GM12878 (cell line): Measurements from ENCODE around the gene STOML3. TPM values are rescaled to one million over a fixed set of nuclear protein-coding genes. Genes with fewer than 3 reads are reported as not detected.

ENCODE experiments used
- ATAC-seq: fragments of 200-7000 bp; cut with Tn5 transposase; 3 replicates; pipeline ENCODE4 v1.9.1; 2020; ENCODE audit warnings: mild to moderate bottlenecking, moderate library complexity
- BruUV-seq: library from RNA; stranded (reverse); fragments of 400-500 nt; replicated peaks from 2 replicates; lab custom pipeline; 2021; lab: Mats Ljungman, UMichigan
- CTCF ChIA-PET: fragments of 300-600 bp; sonication (Branson Sonifier 250); formaldehyde crosslinking; extraction: SDS; loops from one replicate; lab custom pipeline; 2021; ENCODE audit warnings: inconsistent platforms; lab: Yijun Ruan, JAX
- POLR2A ChIA-PET: fragments of 350-600 bp; formaldehyde crosslinking; extraction: SDS; loops from one replicate; lab custom pipeline; 2021; ENCODE audit warnings: inconsistent platforms; lab: Charles Lee
- RAD21 ChIA-PET: fragments of 300-600 bp; sonication (Branson Sonifier 250); formaldehyde crosslinking; loops from one replicate; lab custom pipeline; 2023; ENCODE audit warnings: antibody characterized with exemption; ENCODE audit not compliant: unreplicated experiment; lab: Charles Lee
- SMC1A ChIA-PET: fragments of 300-600 bp; sonication (Branson Sonifier 250); formaldehyde crosslinking; loops from one replicate; lab custom pipeline; 2023; ENCODE audit not compliant: unreplicated experiment, uncharacterized antibody; lab: Charles Lee
- DNase-seq: peaks from one replicate; pipeline ENCODE4 v3.0.0-alpha.2; 2011; ENCODE audit warnings: low read depth, low spot score
- FAIRE-seq: peaks from 3 replicates; lab custom pipeline; 2011; peaks lifted over from hg19 to GRCh38; lab: Jason Lieb, UNC
- H2AFZ ChIP-seq: 2 replicates; pipeline ENCODE4 v1.6.0; 2011; ENCODE audit warnings: low read depth, low read length, control low read depth; ENCODE audit not compliant: control insufficient read depth
- H3K27ac ChIP-seq: 2 replicates; pipeline ENCODE4 v1.5.1; 2011; ENCODE audit warnings: control low read depth; ENCODE audit not compliant: control insufficient read depth, insufficient read depth
- H3K27me3 ChIP-seq, 2 experiments: replicated peaks in 1 of 2; 2 replicates each; pipeline versions ENCODE4 v1.6.0 to v1.6.1; 2011; ENCODE audit warnings: low read length in 1 of 2; ENCODE audit not compliant: control insufficient read depth in 2 of 2, insufficient read depth in 2 of 2
- H3K36me3 ChIP-seq, 2 experiments: 2 replicates each; pipeline ENCODE4 v1.5.1; 2011; ENCODE audit warnings: low read length in 1 of 2; ENCODE audit not compliant: control insufficient read depth in 2 of 2, insufficient read depth in 2 of 2
- H3K4me1 ChIP-seq: 2 replicates; pipeline ENCODE4 v1.6.1; 2011; ENCODE audit warnings: mild to moderate bottlenecking, low read length, moderate library complexity, mixed read lengths; ENCODE audit not compliant: control insufficient read depth, insufficient read depth
- H3K4me2 ChIP-seq: 2 replicates; pipeline ENCODE4 v1.6.0; 2011; ENCODE audit warnings: control low read depth; ENCODE audit not compliant: control insufficient read depth, insufficient read depth
- H3K4me3 ChIP-seq: fragments of 200-600 bp; sonication (generic); 2 replicates; pipeline ENCODE4 v1.5.1; 2016
- H3K79me2 ChIP-seq: 2 replicates; pipeline ENCODE4 v1.6.0; 2011; ENCODE audit warnings: low read length; ENCODE audit not compliant: control insufficient read depth, insufficient read depth
- H3K9ac ChIP-seq: 2 replicates; pipeline ENCODE4 v1.8.0; 2011; ENCODE audit warnings: low read length, control low read depth, mixed read lengths; ENCODE audit not compliant: control insufficient read depth, insufficient read depth
- H3K9me3 ChIP-seq: replicated peaks from 3 replicates; pipeline ENCODE4 v1.5.1; 2011; ENCODE audit warnings: mild to moderate bottlenecking, low read length; ENCODE audit not compliant: control insufficient read depth, insufficient read depth
- H4K20me1 ChIP-seq: 2 replicates; pipeline ENCODE4 v1.6.0; 2011; ENCODE audit not compliant: control insufficient read depth, insufficient read depth
- ATF7 ChIP-seq: fragments of 450-650 bp; IDR thresholded peaks from 2 replicates; pipeline ENCODE4 v1.6.1; 2016; ENCODE audit warnings: low read depth, mild to moderate bottlenecking
- BHLHE40 ChIP-seq, 2 experiments: fragments of 450-650 bp in 1 of 2; IDR thresholded peaks; 2 replicates each; pipeline ENCODE4 v1.6.1; 2011 to 2017; ENCODE audit warnings: low read depth in 2 of 2, borderline replicate concordance in 1 of 2, improper control_type of control experiment in 1 of 2, low read length in 1 of 2, mild to moderate bottlenecking in 1 of 2
- BMI1 ChIP-seq: fragments of 450-650 bp; IDR thresholded peaks from 2 replicates; pipeline ENCODE4 v1.6.1; 2016; ENCODE audit warnings: mild to moderate bottlenecking, moderate library complexity, borderline replicate concordance
- CREB1 ChIP-seq: IDR thresholded peaks from 2 replicates; pipeline ENCODE4 v1.6.1; 2012; ENCODE audit warnings: low read depth, mild to moderate bottlenecking, inconsistent platforms
- CTCF ChIP-seq, 3 experiments: IDR thresholded peaks in 2 of 3; conservative IDR thresholded peaks in 1 of 3; 2 replicates each; pipeline ENCODE4 v1.5.1; 2011; ENCODE audit warnings: low read depth in 3 of 3, low read length in 3 of 3, mild to moderate bottlenecking in 3 of 3, control low read depth in 2 of 3, moderate library complexity in 2 of 3, inconsistent platforms in 1 of 3, mixed read lengths in 1 of 3; ENCODE audit not compliant: control insufficient read depth in 2 of 3, insufficient read depth in 1 of 3; ENCODE audit errors: extremely low read depth in 1 of 3
- IRF3 ChIP-seq: fragments of 450-650 bp; IDR thresholded peaks from 2 replicates; pipeline ENCODE4 v1.6.1; 2014; ENCODE audit warnings: mild to moderate bottlenecking
- IRF5 ChIP-seq: fragments of 450-650 bp; IDR thresholded peaks from 2 replicates; pipeline ENCODE4 v1.6.1; 2017; ENCODE audit warnings: borderline replicate concordance
- NFIC ChIP-seq: IDR thresholded peaks from 2 replicates; pipeline ENCODE4 v1.6.1; 2012; ENCODE audit warnings: low read depth, mild to moderate bottlenecking, inconsistent platforms, low read length, moderate library complexity
- NFXL1 ChIP-seq: fragments of 450-650 bp; IDR thresholded peaks from 2 replicates; pipeline ENCODE4 v1.6.1; 2017; ENCODE audit warnings: antibody characterized with exemption, mild to moderate bottlenecking, borderline replicate concordance
- NFYA ChIP-seq: IDR thresholded peaks from 2 replicates; pipeline ENCODE4 v1.6.1; 2011; ENCODE audit warnings: low read depth, mild to moderate bottlenecking, low read length, improper control_type of control experiment, borderline replicate concordance
- SUPT20H ChIP-seq: IDR thresholded peaks from 2 replicates; pipeline ENCODE4 v1.6.1; 2011; ENCODE audit warnings: low read depth, mild to moderate bottlenecking, low read length, moderate library complexity, borderline replicate concordance; ENCODE audit not compliant: control insufficient read depth
- ZNF384 ChIP-seq: IDR thresholded peaks from 2 replicates; pipeline ENCODE4 v1.6.1; 2012; ENCODE audit warnings: low read depth, mild to moderate bottlenecking, low read length, improper control_type of control experiment, borderline replicate concordance
- WGBS: methylation state at CpG from one replicate; pipeline ENCODE4 v1.1.6; 2016; ENCODE audit warnings: low lambda C conversion rate; ENCODE audit not compliant: insufficient replicate concordance, insufficient coverage; ENCODE audit errors: missing lambda C conversion rate; 5-methylcytosine and 5-hydroxymethylcytosine counted together
- in situ Hi-C: fragments of 300-500 bp; cut with MboI; formaldehyde crosslinking; loops from 9 replicates; pipeline ENCODE4 v1.14.3; 2018; ENCODE audit warnings: mixed read lengths
- intact Hi-C: fragments of 100-400 bp; cut with micrococcal nuclease; formaldehyde crosslinking; loops from one replicate; pipeline ENCODE4 v1.14.2; 2022; ENCODE audit not compliant: unreplicated experiment
- polyA plus RNA-seq, 11 experiments: library from polyadenylated mRNA; depleted of rRNA in 4 of 11; unstranded in 6 of 11; stranded (reverse) in 5 of 11; fragments of >200 nt; fragmentation: Nextera tagmentation in 4 of 11; fragmentation: Illumina TruSeq in 1 of 11; extraction: Ambion mirVana in 4 of 11; extraction: Trizol in 1 of 11; gene quantifications; 1 replicate in 1 of 11; 2 replicates in 10 of 11; pipeline versions ENCODE4 v1.2.1 to v1.2.3, GENCODE V29; 2011 to 2016; ENCODE audit warnings: inconsistent platforms in 2 of 11, missing spikeins in 2 of 11, low read depth in 1 of 11
- total RNA-seq, 4 experiments: library from RNA; depleted of rRNA in 3 of 4; stranded (reverse); fragments of >200 nt in 3 of 4; fragmentation: Illumina TruSeq in 1 of 4; extraction: Trizol in 1 of 4; gene quantifications; 2 replicates each; pipeline versions ENCODE4 v1.2.1 to v1.2.3, GENCODE V29; 2013 to 2021

The STOML3 gene
- total and polyA plus RNA-seq, 10 of the 15 experiments (the other 5 are each of a cell fraction or from before 2014, with no cell fraction given), result not detected

- TF ChIP-seq NFIC, result 0 out of 2 replicates have a peak, but pooled peaks have one; percentile 1
- peak in 1 of 2 experiments; percentile 50; a peak in 1 of 4 replicates for TF ChIP-seq BHLHE40 (IDR thresholded peaks at IDR 0.05; ENCODE audit: borderline replicate concordance in 1 of 2, low read depth in 2 of 2, low read length in 1 of 2)
- no peak for TF ChIP-seq BMI1
- TF ChIP-seq NFXL1, result peak; percentile 92; the same call in 1 of the 2 replicates
- no peak for TF ChIP-seq IRF5
- no peak for TF ChIP-seq NFYA
Observed at GRCh38 chr13:39037410-39037879, 46.8 kb upstream of the STOML3 start (continued).

GRCh38 chr13:39036212-39036611 lies 45.6 kb upstream of the STOML3 start:
- ChIA-PET RAD21 (interaction anchor here (2.4 kb wide), 1 partner anchor 18 kb away, joined by 12 read pairs; no protein-coding TSS in a partner anchor), SMC1A (interaction anchor here (1.0 to 1.6 kb wide), 5 partner anchors 12 to 570 kb away, joined by 3 to 8 read pairs (median 3); no protein-coding TSS in a partner anchor), CTCF (interaction anchor here (0.9 to 2.7 kb wide), 5 partner anchors 10 to 21 kb away, joined by 3 to 11 read pairs (median 4); no protein-coding TSS in a partner anchor), POLR2A (interaction anchor here (0.6 to 1.2 kb wide), 2 partner anchors 16 to 487 kb away, joined by 3 to 8 read pairs; no protein-coding TSS in a partner anchor)
- no peak for ATAC-seq
- no peak for FAIRE-seq
- Histone ChIP-seq H3K9ac (peak overlapping the region; percentile 94), H3K36me3 (0 out of 4 replicates have a peak, but pooled peaks cover 0 to 4% of the 10 kb centered on the region in 2 experiments), H3K27ac (peak overlapping the region; percentile 93), H4K20me1 (no peaks in the 10 kb centered on the region), H3K4me3 (peak overlapping the region; percentile 95), H3K79me2 (peaks cover 81% of the 10 kb centered on the region), H2AFZ (peak overlapping the region; percentile 13; the same call in 1 of the 2 replicates), H3K4me2 (peak overlapping the region; percentile 5), H3K27me3 (no peaks in the 10 kb centered on the region), H3K9me3 (no peaks in the 10 kb centered on the region), H3K4me1 (peaks cover 5% of the 10 kb centered on the region)
- TF ChIP-seq ZNF384, result no peak
- peak; percentile 54; the same call in 1 of the 2 replicates for TF ChIP-seq CREB1
- no peak for TF ChIP-seq IRF3
- no peak for TF ChIP-seq SUPT20H
- no peak for TF ChIP-seq CTCF (IDR thresholded peaks at IDR 0.05 in 2 of 3, conservative IDR thresholded peaks at IDR 0.05 in 1 of 3; ENCODE audit: control insufficient read depth in 2 of 3, extremely low read depth in 1 of 3, insufficient read depth in 1 of 3, low read depth in 3 of 3, low read length in 3 of 3)
- TF ChIP-seq ATF7, result no peak
- BruUV-seq, result no TSS peak
- under 1% methylated on average over 9 of the region's 9 CpGs for WGBS
- intact Hi-C loops (loop anchor here (10.0 kb wide), 1 partner anchor 691 kb away; the partner anchor contains the start of gene UFM1), in situ Hi-C loops (no loop called here)
- DNase-seq, result no peak
